Mucosa of descending colon (tissue), 3 donors: ENCODE results near the gene MAEL. TPM values are rescaled to one million over a fixed set of nuclear protein-coding genes. Genes with fewer than 3 reads are reported as not detected.

ENCODE experiments used
- ATAC-seq: fragments of 200-7000 bp; cut with Tn5 transposase; one replicate; pipeline ENCODE4 v1.9.1; 2020; ENCODE audit warnings: mild to moderate bottlenecking, moderate library complexity
- DNase-seq, 3 donors: peaks; one replicate each; pipeline ENCODE4 v3.0.0-alpha.2; 2020
- H3K36me3 ChIP-seq: fragments of 200-600 bp; one replicate; pipeline ENCODE4 v1.8.0; 2021; ENCODE audit warnings: low read depth, mild to moderate bottlenecking
- H3K4me1 ChIP-seq: fragments of 200-600 bp; one replicate; pipeline ENCODE4 v1.8.0; 2021; ENCODE audit warnings: low read depth, mild to moderate bottlenecking
- H3K4me3 ChIP-seq: fragments of 200-600 bp; one replicate; pipeline ENCODE4 v1.8.0; 2021; ENCODE audit warnings: mild to moderate bottlenecking
- H3K9me3 ChIP-seq: fragments of 200-600 bp; one replicate; pipeline ENCODE4 v1.8.0; 2021; ENCODE audit warnings: mild to moderate bottlenecking
- CTCF ChIP-seq: fragments of 200-600 bp; IDR thresholded peaks from one replicate; pipeline ENCODE4 v1.8.0; 2022; ENCODE audit warnings: antibody characterized with exemption, mild to moderate bottlenecking
- intact Hi-C, 2 donors: fragments of 100-400 bp; cut with DNase I in 1 of 2; cut with micrococcal nuclease in 1 of 2; formaldehyde crosslinking; loops; one replicate each; pipeline versions ENCODE4 v1.11.0 to v1.11.1; 2022; cut with DNase I, micrococcal nuclease
- total RNA-seq, 3 donors: library from RNA; stranded (reverse); fragmentation: NEBNext Ultra II Directional in 2 of 3; extraction: Animal tissue kit (Norgen Biotek cat#: 25700) in 2 of 3; gene quantifications; one replicate each; pipeline versions ENCODE4 v1.2.1 to v1.2.4, GENCODE V29; 2021 to 2023
- donor health status: DM: no; HTN: no; CAD: no; lungs with moderate emphysema.
- donor health status: DM: no; HTN: no; CAD: no.
- donor health status: DM: no; HTN: yes; CAD: no.

Gene MAEL
- total RNA-seq, 3 donors from 2014 or later: 0.92 TPM; not detected in 2

GRCh38 chr1:166956872-166957271, 32.2 kb upstream of the MAEL start:
- H3K4me3 ChIP-seq: no peak overlapping the region
- DNase-seq (no peak), ATAC-seq (no peak)
- no peak for TF ChIP-seq CTCF
- intact Hi-C loops: no loop called here
- H3K4me1 ChIP-seq: no peaks in the 10 kb centered on the region
- H3K36me3 ChIP-seq: no peaks in the 10 kb centered on the region
- no peaks in the 10 kb centered on the region for H3K9me3 ChIP-seq

GRCh38 chr1:166960858-166961474, 28.1 kb upstream of the MAEL start:
- H3K4me1 ChIP-seq: no peaks in the 10 kb centered on the region
- TF ChIP-seq CTCF: no peak
- H3K4me3 ChIP-seq: no peak overlapping the region
- H3K9me3 ChIP-seq: no peaks in the 10 kb centered on the region
- DNase-seq: no peak
- ATAC-seq: no peak
- intact Hi-C loops: no loop called here
- no peaks in the 10 kb centered on the region for H3K36me3 ChIP-seq

- H3K4me3 ChIP-seq: no peak overlapping the region
- no peaks in the 10 kb centered on the region for H3K4me1 ChIP-seq
- no peaks in the 10 kb centered on the region for H3K9me3 ChIP-seq
- intact Hi-C loops: no loop called here
- ATAC-seq (no peak), DNase-seq (no peak)
- H3K36me3 ChIP-seq: no peaks in the 10 kb centered on the region
- no peak for TF ChIP-seq CTCF
Measured at GRCh38 chr1:166969074-166969677, 19.9 kb upstream of the MAEL start.

GRCh38 chr1:166971252-166971651, 17.8 kb upstream of the MAEL start:
- TF ChIP-seq CTCF: no peak
- ATAC-seq (no peak), DNase-seq (no peak)
- Histone ChIP-seq H3K4me1 (peaks cover 5% of the 10 kb centered on the region), H3K4me3 (no peak overlapping the region), H3K9me3 (no peaks in the 10 kb centered on the region), H3K36me3 (no peaks in the 10 kb centered on the region)
- intact Hi-C loops: no loop called here

GRCh38 chr1:166972193-166972592, 16.9 kb upstream of the MAEL start:
- Histone ChIP-seq H3K9me3 (no peaks in the 10 kb centered on the region), H3K4me3 (no peak overlapping the region), H3K4me1 (peaks cover 5% of the 10 kb centered on the region), H3K36me3 (no peaks in the 10 kb centered on the region)
- ATAC-seq (no peak), DNase-seq (no peak)
- intact Hi-C loops: no loop called here
- no peak for TF ChIP-seq CTCF

- no peak for DNase-seq
- H3K9me3 ChIP-seq: no peaks in the 10 kb centered on the region
- H3K4me3 ChIP-seq: no peak overlapping the region
- no peak for TF ChIP-seq CTCF
- peaks cover 5% of the 10 kb centered on the region for H3K4me1 ChIP-seq
- intact Hi-C loops: no loop called here
- no peaks in the 10 kb centered on the region for H3K36me3 ChIP-seq
- ATAC-seq: no peak
Measured at GRCh38 chr1:166972826-166973225, 16.3 kb upstream of the MAEL start.
